Activated naive CD4-positive, alpha-beta T cell treated with anti-CD3 and anti-CD28 coated beads for 36 hours (primary cell): Measurements from ENCODE around the gene TGFBRAP1. TPM values are rescaled to one million over a fixed set of nuclear protein-coding genes. Genes with fewer than 3 reads are reported as not detected.

ENCODE experiments used
- CTCF ChIA-PET: fragments of 350-600 bp; sonication (Branson Sonifier 250); formaldehyde crosslinking; loops from one replicate; lab custom pipeline; 2021; ENCODE audit warnings: antibody characterized with exemption; lab: Charles Lee
- DNase-seq: peaks from one replicate; pipeline ENCODE4 v3.0.0-alpha.2; 2020
- H3K27ac Mint-ChIP-seq: one replicate; pipeline ENCODE4 v1.8.0; 2021; ENCODE audit warnings: mild to moderate bottlenecking, mixed read lengths
- H3K27me3 Mint-ChIP-seq: one replicate; pipeline ENCODE4 v1.8.0; 2021; ENCODE audit warnings: low read depth, mixed read lengths
- H3K36me3 Mint-ChIP-seq: one replicate; pipeline ENCODE4 v1.8.0; 2021; ENCODE audit warnings: low read depth, mixed read lengths
- H3K4me1 Mint-ChIP-seq: one replicate; pipeline ENCODE4 v1.8.0; 2021; ENCODE audit warnings: low read depth, mixed read lengths
- H3K4me3 Mint-ChIP-seq: one replicate; pipeline ENCODE4 v1.8.0; 2021; ENCODE audit warnings: mild to moderate bottlenecking, moderate library complexity, mixed read lengths
- H3K9me3 Mint-ChIP-seq: one replicate; pipeline ENCODE4 v1.8.0; 2021; ENCODE audit warnings: mixed read lengths
- intact Hi-C: fragments of 100-400 bp; cut with micrococcal nuclease; formaldehyde crosslinking; loops from one replicate; pipeline ENCODE4 v1.15.1; 2023
- total RNA-seq, 2 experiments: library from RNA; stranded (reverse); gene quantifications; one replicate each; pipeline ENCODE4 v1.2.3, GENCODE V29; 2021

The TGFBRAP1 gene, protein sequence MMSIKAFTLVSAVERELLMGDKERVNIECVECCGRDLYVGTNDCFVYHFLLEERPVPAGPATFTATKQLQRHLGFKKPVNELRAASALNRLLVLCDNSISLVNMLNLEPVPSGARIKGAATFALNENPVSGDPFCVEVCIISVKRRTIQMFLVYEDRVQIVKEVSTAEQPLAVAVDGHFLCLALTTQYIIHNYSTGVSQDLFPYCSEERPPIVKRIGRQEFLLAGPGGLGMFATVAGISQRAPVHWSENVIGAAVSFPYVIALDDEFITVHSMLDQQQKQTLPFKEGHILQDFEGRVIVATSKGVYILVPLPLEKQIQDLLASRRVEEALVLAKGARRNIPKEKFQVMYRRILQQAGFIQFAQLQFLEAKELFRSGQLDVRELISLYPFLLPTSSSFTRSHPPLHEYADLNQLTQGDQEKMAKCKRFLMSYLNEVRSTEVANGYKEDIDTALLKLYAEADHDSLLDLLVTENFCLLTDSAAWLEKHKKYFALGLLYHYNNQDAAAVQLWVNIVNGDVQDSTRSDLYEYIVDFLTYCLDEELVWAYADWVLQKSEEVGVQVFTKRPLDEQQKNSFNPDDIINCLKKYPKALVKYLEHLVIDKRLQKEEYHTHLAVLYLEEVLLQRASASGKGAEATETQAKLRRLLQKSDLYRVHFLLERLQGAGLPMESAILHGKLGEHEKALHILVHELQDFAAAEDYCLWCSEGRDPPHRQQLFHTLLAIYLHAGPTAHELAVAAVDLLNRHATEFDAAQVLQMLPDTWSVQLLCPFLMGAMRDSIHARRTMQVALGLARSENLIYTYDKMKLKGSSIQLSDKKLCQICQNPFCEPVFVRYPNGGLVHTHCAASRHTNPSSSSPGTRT
- 10 to 100 TPM; 13.6 to 15.3 TPM for total RNA-seq

- intact Hi-C loops = loop anchor here (1.0 to 10.0 kb wide), 5 partner anchors 7 to 864 kb away; partner anchors contain the start of genes C2orf49, MRPS9, NCK2 and UXS1
- DNase-seq = peak; percentile 51
- Mint-ChIP-seq H3K27ac (peak within 1 kb of the TSS; percentile 93), H3K4me3 (peak within 1 kb of the TSS; percentile 87), H3K27me3 (no peaks in the 10 kb centered on the region), H3K9me3 (no peaks in the 10 kb centered on the region), H3K4me1 (peaks cover 37% of the 10 kb centered on the region), H3K36me3 (peaks cover 4% of the 10 kb centered on the region)
- CTCF ChIA-PET = interaction anchor here (1.3 to 1.4 kb wide), 2 partner anchors 10 kb away, joined by 3 to 4 read pairs; no protein-coding TSS in a partner anchor
Observed at GRCh38 chr2:105329561-105330495, at the start of gene TGFBRAP1. Gene TGFBRAP1 (minus strand): TSS chr2:105329735. CDS start chr2:105308301, 21,434 bp downstream.

GRCh38 chr2:105378921-105379383 lies 49.4 kb upstream of the TGFBRAP1 start:
- intact Hi-C loops = no loop called here

GRCh38 chr2:105378276-105378840 lies 48.8 kb upstream of the TGFBRAP1 start:
- CTCF ChIA-PET = no interaction called here
- Mint-ChIP-seq H3K4me3 (no peak overlapping the region), H3K4me1 (peaks cover 3% of the 10 kb centered on the region), H3K27me3 (no peaks in the 10 kb centered on the region), H3K9me3 (no peaks in the 10 kb centered on the region), H3K36me3 (no peaks in the 10 kb centered on the region), H3K27ac (no peak overlapping the region)
- no peak for DNase-seq
- intact Hi-C loops = no loop called here

More at GRCh38 chr2:105378921-105379383, 49.4 kb upstream of the TGFBRAP1 start:
- Mint-ChIP-seq H3K27me3 (no peaks in the 10 kb centered on the region), H3K4me1 (peaks cover 2% of the 10 kb centered on the region), H3K36me3 (no peaks in the 10 kb centered on the region), H3K9me3 (no peaks in the 10 kb centered on the region), H3K27ac (no peak overlapping the region), H3K4me3 (no peak overlapping the region)
- DNase-seq = no peak
- CTCF ChIA-PET = no interaction called here

DNA sequence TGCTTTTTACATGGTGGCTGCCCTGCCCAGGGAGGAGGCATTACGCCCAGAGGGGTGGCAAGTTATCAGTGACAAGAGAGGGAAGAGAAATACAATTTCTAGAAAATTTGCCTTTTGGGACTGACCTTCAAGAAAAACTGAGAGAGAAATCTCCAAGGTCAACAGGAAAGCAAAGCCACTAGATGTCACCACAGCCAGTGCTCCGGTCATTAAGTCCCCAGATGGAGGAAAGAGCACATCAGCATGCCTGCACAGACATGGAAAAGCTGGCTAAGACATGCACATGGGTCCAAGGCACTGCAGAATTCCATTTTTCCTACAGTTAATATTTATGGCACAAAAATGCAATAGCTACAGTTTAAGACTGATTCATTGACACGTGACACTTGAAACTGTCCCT lies 48.3 kb upstream of the TGFBRAP1 start:
- intact Hi-C loops = no loop called here
- DNase-seq = no peak
- no peaks in the 10 kb centered on the region for H3K36me3 Mint-ChIP-seq
- no peak overlapping the region for H3K27ac Mint-ChIP-seq
- H3K27me3 Mint-ChIP-seq = no peaks in the 10 kb centered on the region
- CTCF ChIA-PET = no interaction called here
- H3K4me3 Mint-ChIP-seq = no peak overlapping the region
- no peaks in the 10 kb centered on the region for H3K9me3 Mint-ChIP-seq
- H3K4me1 Mint-ChIP-seq = peaks cover 3% of the 10 kb centered on the region

DNA sequence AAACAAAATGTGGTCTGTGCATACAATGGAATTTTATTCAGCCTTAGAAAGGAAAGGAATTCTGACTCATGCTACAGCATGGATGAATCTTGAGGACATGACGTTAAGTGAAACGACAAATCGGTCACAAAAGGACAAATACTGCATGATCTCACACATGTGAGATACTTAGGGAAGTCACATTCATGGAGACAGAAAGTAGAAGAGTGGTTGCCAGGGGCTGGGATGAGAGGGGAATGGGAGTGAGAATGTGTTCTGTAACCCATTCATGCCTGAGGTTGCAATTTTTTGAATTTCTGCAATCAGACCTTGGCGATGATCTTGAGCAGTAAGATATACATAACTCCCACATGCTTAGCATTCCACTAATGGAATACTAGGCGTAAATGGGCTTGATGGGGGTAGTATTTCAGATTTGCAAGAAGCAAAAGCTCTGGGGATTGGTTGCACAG lies 47.3 kb upstream of the TGFBRAP1 start:
- no peak for DNase-seq
- Mint-ChIP-seq H3K9me3 (no peaks in the 10 kb centered on the region), H3K4me3 (no peak overlapping the region), H3K36me3 (no peaks in the 10 kb centered on the region), H3K4me1 (peaks cover 3% of the 10 kb centered on the region), H3K27me3 (no peaks in the 10 kb centered on the region), H3K27ac (no peak overlapping the region)
- intact Hi-C loops = no loop called here
- CTCF ChIA-PET = no interaction called here

DNA sequence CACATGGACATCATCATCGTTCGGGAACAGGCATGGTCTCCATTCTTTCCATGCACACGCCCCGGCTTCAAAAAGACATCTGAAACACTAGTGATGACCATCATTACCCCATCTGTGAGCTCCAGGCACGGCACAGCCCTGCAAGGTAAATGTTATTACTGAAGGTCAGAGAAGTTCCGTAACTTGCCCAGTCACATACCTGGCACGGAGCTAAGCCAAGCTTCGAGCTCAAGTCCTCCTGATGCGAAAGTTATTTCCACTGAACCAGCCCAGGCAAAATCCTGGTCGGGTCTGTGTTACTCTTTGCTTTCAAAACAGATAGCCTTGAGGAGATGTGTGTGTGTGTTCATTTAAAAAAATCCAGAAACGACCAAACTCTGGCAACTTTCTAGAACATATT lies 46.5 kb upstream of the TGFBRAP1 start:
- Mint-ChIP-seq H3K4me1 (peaks cover 3% of the 10 kb centered on the region), H3K36me3 (no peaks in the 10 kb centered on the region), H3K9me3 (no peaks in the 10 kb centered on the region), H3K4me3 (no peak overlapping the region), H3K27me3 (no peaks in the 10 kb centered on the region), H3K27ac (no peak overlapping the region)
- no peak for DNase-seq
- intact Hi-C loops = no loop called here
- CTCF ChIA-PET = interaction anchor here (1.2 kb wide), 1 partner anchor 145 kb away, joined by 3 read pairs; no protein-coding TSS in a partner anchor

DNA sequence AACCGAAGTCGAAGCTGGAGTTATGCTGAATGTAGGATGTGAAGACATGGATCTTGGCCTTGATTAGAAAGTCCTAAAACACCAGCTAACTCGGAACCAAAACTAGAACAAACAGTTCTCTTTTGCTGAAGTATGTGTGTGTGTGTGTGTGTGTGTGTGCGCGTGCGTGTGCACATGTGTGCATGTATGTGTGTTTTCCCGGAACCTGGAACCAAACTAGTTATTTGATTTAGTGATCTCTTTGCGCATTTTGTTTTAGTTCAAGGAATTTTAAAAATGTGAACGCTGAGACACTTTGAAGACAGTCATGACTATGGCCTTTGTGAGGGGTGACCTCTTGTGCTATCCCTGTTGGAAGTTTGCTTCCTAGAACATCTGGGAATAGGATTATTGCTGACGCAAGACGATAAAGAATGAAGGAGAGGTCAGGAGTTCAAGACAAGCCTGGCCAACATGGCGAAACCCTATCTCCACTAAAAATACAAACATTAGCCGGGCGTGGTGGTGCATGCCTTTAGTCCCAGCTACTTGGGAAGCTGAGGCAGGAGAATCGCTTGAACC lies 45.5 kb upstream of the TGFBRAP1 start:
- H3K27ac Mint-ChIP-seq = no peak overlapping the region
- H3K36me3 Mint-ChIP-seq = no peaks in the 10 kb centered on the region
- H3K4me1 Mint-ChIP-seq = peaks cover 4% of the 10 kb centered on the region
- no peaks in the 10 kb centered on the region for H3K9me3 Mint-ChIP-seq
- intact Hi-C loops = no loop called here
- CTCF ChIA-PET = interaction anchor here (1.2 kb wide), 1 partner anchor 146 kb away, joined by 3 read pairs; no protein-coding TSS in a partner anchor
- H3K4me3 Mint-ChIP-seq = no peak overlapping the region
- H3K27me3 Mint-ChIP-seq = no peaks in the 10 kb centered on the region
- no peak for DNase-seq

DNA sequence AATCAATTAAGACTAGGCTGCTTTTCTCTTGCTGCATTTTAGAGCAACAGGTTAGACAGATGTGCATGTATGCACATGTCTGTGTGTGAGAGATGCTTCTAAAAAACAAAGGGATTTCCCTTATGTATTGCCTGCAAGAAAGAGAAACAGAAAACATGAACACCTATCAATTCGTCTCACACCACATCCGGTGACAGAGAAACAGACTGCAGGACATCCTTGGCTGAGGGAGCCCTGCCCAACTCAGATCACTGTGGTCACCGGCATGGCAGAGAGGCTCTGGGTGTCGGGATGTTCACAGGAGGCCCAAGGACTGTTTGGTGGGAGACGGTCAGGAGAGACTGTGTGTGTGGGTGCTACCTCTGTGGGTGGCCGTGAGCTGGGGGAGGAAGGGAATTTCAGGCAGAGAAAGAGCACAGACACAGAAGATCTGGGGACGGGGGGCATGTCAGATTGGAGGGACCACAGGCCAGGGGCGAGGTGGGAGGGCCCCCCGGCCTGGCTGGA lies 44.4 kb upstream of the TGFBRAP1 start:
- H3K4me1 Mint-ChIP-seq = peaks cover 10% of the 10 kb centered on the region
- no peaks in the 10 kb centered on the region for H3K36me3 Mint-ChIP-seq
- CTCF ChIA-PET = no interaction called here
- H3K27ac Mint-ChIP-seq = peak overlapping the region; percentile 62
- peak overlapping the region; percentile 20 for H3K4me3 Mint-ChIP-seq
- peaks cover 2% of the 10 kb centered on the region for H3K27me3 Mint-ChIP-seq
- peak; percentile 10 for DNase-seq
- intact Hi-C loops = loop anchor here (5.0 kb wide), 1 partner anchor 723 kb away; no protein-coding TSS in a partner anchor
- H3K9me3 Mint-ChIP-seq = no peaks in the 10 kb centered on the region

GRCh38 chr2:105373344-105373781 lies 43.8 kb upstream of the TGFBRAP1 start:
- CTCF ChIA-PET = no interaction called here
- no peak overlapping the region for H3K27ac Mint-ChIP-seq
- H3K36me3 Mint-ChIP-seq = no peaks in the 10 kb centered on the region
- DNase-seq = no peak
- no peaks in the 10 kb centered on the region for H3K9me3 Mint-ChIP-seq
- no peak overlapping the region for H3K4me3 Mint-ChIP-seq
- intact Hi-C loops = loop anchor here (5.0 kb wide), 1 partner anchor 724 kb away; no protein-coding TSS in a partner anchor
- peaks cover 2% of the 10 kb centered on the region for H3K27me3 Mint-ChIP-seq
- peaks cover 10% of the 10 kb centered on the region for H3K4me1 Mint-ChIP-seq

GRCh38 chr2:105371810-105372209 lies 42.3 kb upstream of the TGFBRAP1 start:
- Mint-ChIP-seq H3K4me1 (peaks cover 10% of the 10 kb centered on the region), H3K36me3 (no peaks in the 10 kb centered on the region), H3K27me3 (peaks cover 2% of the 10 kb centered on the region), H3K4me3 (no peak overlapping the region), H3K9me3 (no peaks in the 10 kb centered on the region), H3K27ac (no peak overlapping the region)
- intact Hi-C loops = loop anchor here (5.0 kb wide), 1 partner anchor 725 kb away; no protein-coding TSS in a partner anchor
- DNase-seq = no peak
- CTCF ChIA-PET = interaction anchor here (1.3 to 1.8 kb wide), 2 partner anchors 147 to 150 kb away, joined by 4 to 5 read pairs; no protein-coding TSS in a partner anchor
